ENCODE measurements around the gene RNF7.

DNA sequence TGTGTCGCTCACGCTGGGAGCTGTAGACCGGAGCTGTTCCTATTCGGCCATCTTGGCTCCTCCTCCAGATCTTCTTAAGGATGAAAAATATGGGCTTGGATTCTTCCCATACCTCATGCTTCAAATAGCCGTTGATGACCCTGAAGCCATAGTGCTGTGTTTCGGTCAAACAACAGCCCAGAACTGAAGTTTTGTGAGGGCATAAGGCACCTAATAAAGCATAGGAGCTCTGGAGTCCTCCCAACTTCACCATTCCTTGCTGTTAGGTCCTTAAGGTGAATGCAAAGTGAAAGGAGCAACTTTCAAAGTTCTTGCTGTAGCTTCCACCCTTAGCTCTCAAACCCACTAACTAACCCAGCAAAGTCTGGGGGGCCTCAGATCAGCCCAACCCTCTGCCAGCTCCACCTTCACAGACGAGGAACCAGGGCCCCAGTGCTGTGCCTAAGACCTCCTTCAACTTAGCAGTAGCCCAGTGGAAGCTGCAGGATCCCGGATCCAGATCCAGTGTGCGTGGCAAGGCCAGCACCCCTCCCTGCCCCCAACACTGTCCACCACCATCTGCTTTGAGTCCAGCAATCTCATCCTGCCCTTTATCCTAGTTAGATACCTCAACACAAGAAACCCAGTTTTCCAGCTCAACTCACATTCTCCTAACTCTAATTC lies 25.1 kb downstream of the RNF7 start, which contains the start of gene GRK7:
- TF ChIP-seq, protein P1, sequence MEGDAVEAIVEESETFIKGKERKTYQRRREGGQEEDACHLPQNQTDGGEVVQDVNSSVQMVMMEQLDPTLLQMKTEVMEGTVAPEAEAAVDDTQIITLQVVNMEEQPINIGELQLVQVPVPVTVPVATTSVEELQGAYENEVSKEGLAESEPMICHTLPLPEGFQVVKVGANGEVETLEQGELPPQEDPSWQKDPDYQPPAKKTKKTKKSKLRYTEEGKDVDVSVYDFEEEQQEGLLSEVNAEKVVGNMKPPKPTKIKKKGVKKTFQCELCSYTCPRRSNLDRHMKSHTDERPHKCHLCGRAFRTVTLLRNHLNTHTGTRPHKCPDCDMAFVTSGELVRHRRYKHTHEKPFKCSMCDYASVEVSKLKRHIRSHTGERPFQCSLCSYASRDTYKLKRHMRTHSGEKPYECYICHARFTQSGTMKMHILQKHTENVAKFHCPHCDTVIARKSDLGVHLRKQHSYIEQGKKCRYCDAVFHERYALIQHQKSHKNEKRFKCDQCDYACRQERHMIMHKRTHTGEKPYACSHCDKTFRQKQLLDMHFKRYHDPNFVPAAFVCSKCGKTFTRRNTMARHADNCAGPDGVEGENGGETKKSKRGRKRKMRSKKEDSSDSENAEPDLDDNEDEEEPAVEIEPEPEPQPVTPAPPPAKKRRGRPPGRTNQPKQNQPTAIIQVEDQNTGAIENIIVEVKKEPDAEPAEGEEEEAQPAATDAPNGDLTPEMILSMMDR (IDR thresholded peaks at IDR 0.05; ENCODE audit: low read depth, low read length), result no peak
- no peak for TF ChIP-seq EZH2phosphoT487 (IDR thresholded peaks at IDR 0.05; ENCODE audit: low read depth)

All from OCI-LY3 (cell line).